ENCODE measurements around the gene SEC14L5. TPM values are rescaled to one million over a fixed set of nuclear protein-coding genes. Genes with fewer than 3 reads are reported as not detected.

The SEC14L5 gene
- total RNA-seq, 1 experiment from 2014 or later: 0.27 TPM

GRCh38 chr16:4913774-4914525, 44.2 kb upstream of the SEC14L5 start:
- no peak for TF ChIP-seq CBX3 (IDR thresholded peaks at IDR 0.05; ENCODE audit: low read depth)
- TF ChIP-seq POLR2AphosphoS5 (IDR thresholded peaks at IDR 0.05; ENCODE audit: low read depth, low read length): no peak
- TF ChIP-seq ZNF274 (IDR thresholded peaks at IDR 0.05; ENCODE audit: low read depth, low read length): no peak
- TF ChIP-seq REST (IDR thresholded peaks at IDR 0.05; ENCODE audit: low read depth): no peak
- TF ChIP-seq RAD21 (IDR thresholded peaks at IDR 0.05; ENCODE audit: low read depth): no peak
- no peak for TF ChIP-seq YY1 (IDR thresholded peaks at IDR 0.05; ENCODE audit: extremely low read depth, insufficient replicate concordance, low read depth, low read length)
- no peak for TF ChIP-seq CEBPB (IDR thresholded peaks at IDR 0.05; ENCODE audit: low read depth)
- TF ChIP-seq POLR2A (IDR thresholded peaks at IDR 0.05; ENCODE audit: borderline replicate concordance, extremely low read depth, insufficient read depth, insufficient read length): no peak
- no peaks in the 10 kb centered on the region for H3K9me3 ChIP-seq (ENCODE audit: control insufficient read depth in 1 of 2, insufficient read depth in 1 of 2, low read depth in 1 of 2, low read length in 2 of 2)
- H3K4me3 ChIP-seq (replicated peaks in 1 of 2; ENCODE audit: low read depth in 1 of 2, low read length in 2 of 2): no peak overlapping the region
- ATAC-seq: no peak
- no peaks in the 10 kb centered on the region for H3K79me2 ChIP-seq (ENCODE audit: insufficient read depth, low read length)
- no peak overlapping the region for H3K27ac ChIP-seq (ENCODE audit: low read depth, low read length)
- H3K9ac ChIP-seq (ENCODE audit: low read length): no peak overlapping the region
- POLR2A ChIA-PET: no interaction called here
- H3K9me2 ChIP-seq (ENCODE audit: insufficient read depth): no peaks in the 10 kb centered on the region
- BruUV-seq (replicated peaks): no TSS peak
- no peak overlapping the region for H2AFZ ChIP-seq (ENCODE audit: low read depth, low read length, poor library complexity, severe bottlenecking)
- RAD21 ChIA-PET (ENCODE audit: low non-redundant PET in 1 of 2, low total read pairs in 2 of 2, uncharacterized antibody in 2 of 2, unreplicated experiment in 2 of 2): no interaction called here
- intact Hi-C loops (cut with micrococcal nuclease): no loop called here
- CTCF ChIA-PET: no interaction called here
- peaks cover 42 to 59% of the 10 kb centered on the region in 2 experiments for H3K4me1 ChIP-seq (ENCODE audit: control insufficient read depth in 1 of 2, insufficient read depth in 2 of 2, low read length in 2 of 2)
- no peak for DNase-seq (ENCODE audit: low read depth, low spot score)
- H3K36me3 ChIP-seq (ENCODE audit: control insufficient read depth in 1 of 2, insufficient read depth in 2 of 2, low read length in 2 of 2): no peaks in the 10 kb centered on the region
- no peaks in the 10 kb centered on the region for H4K20me1 ChIP-seq (ENCODE audit: insufficient read depth)
- no peaks in the 10 kb centered on the region for H3K27me3 ChIP-seq (ENCODE audit: insufficient read depth, low read length)
- H3K4me2 ChIP-seq (ENCODE audit: low read length): no peak overlapping the region
